Head of caudate nucleus (tissue), 42 donors: ENCODE data around the gene MB21D2.

ENCODE experiments used
- DNase-seq, 42 donors: peaks; one replicate each; pipeline versions ENCODE4 v3.0.0 to v3.0.0-alpha.2; 2020 to 2021; ENCODE audit warnings: mixed read lengths in 7 of 42
- intact Hi-C: fragments of 100-400 bp; cut with DNase I; formaldehyde crosslinking; loops from one replicate; pipeline ENCODE4 v1.15.0; 2022

MB21D2 gene

DNA sequence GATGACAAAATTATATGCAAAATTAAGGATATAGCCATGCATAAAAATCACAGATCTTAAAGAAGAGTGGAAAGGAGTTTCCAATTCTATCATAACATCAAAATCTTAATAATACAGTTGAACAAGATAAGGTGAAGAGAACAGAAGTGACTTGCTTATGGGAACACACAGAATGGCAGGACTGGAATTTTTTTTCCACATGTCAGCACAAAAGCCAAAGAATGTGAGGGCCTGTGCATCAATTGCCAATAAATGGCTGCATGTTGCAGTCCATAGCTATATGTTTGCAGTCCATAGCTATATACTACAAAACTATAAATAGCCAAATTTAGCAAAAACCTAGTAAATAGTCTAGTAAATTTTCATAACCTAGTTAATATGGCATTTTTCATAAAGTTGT, 10.4 kb upstream of the MB21D2 start:
- intact Hi-C loops = no loop called here
- DNase-seq = no peak

DNA sequence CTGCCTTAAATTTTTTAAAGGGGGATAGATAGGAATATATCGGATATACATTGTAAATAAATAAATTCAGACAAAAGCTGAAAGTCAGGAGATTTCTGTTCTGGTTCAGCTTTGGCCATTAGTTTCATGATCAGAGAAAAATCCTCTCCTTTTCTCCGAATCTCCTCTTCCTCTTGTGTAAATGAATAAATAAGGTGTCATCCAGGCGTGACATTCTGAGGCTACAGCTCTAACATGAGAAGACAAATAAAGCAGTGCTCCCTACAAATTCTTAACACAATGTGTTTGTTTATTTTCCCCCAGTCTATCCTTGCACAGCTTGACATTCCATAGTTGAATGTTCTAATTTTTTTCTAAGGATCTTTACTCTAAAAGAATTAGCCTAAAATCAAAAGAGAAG, 9.4 kb upstream of the MB21D2 start:
- no peak for DNase-seq
- intact Hi-C loops = no loop called here

DNA sequence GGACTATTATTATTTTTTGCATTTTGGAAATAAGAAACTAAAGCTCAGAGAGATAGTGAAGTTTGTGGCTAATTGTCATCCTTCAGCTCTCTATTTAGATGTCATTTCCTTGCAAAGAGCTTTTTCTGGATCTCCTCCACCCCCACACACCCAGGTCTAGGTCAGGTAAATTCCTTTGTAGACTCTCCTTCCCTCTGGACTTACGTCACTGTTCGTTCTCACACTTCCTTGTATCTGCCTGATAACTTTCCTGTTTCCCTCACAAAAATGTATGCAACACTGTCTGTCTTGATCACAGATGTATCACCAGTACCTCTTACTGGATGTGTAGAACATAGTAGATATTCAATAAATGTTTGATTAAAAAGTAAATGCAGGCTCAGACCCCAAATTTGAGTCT, 6.1 kb upstream of the MB21D2 start:
- intact Hi-C loops = no loop called here
- no peak for DNase-seq

DNA sequence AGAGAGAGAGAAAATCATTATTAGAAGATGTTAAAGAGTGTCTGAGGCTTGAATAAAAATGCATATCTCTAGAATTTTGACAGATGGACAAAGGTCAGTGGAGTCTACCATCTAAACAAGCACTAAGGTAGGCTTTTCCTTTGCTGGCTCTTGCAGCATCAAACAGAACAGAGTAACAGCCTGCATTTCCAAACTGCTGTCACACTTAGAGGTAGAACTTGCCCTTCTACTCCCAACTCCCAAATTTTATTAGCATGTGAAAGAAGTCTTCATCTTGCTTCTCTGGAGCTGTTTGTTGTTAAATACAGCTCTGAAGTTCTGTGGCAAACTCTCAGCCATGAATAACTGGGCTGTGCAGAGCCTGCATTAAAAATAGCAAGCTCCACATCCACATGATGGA, 4.1 kb upstream of the MB21D2 start:
- intact Hi-C loops = no loop called here
- no peak for DNase-seq

DNA sequence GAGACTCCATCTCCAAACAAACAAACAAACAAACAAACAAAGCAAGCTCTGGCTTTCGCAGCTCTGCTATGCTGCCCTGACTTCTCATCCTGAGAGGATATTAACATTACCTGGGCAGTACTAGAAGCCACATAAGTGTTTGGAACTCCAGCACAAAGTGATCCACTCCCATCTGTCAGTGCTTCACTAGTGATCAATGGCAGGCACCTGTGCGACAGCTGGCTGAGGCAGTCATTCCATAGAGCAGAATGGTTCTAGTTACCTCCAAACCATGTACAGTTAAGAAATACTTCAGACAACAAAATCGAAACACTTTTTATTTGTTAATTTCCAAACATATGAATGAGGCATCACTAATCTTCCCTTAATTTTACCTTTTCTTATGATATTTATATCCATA, 2.8 kb upstream of the MB21D2 start:
- no peak for DNase-seq
- intact Hi-C loops = no loop called here

DNA sequence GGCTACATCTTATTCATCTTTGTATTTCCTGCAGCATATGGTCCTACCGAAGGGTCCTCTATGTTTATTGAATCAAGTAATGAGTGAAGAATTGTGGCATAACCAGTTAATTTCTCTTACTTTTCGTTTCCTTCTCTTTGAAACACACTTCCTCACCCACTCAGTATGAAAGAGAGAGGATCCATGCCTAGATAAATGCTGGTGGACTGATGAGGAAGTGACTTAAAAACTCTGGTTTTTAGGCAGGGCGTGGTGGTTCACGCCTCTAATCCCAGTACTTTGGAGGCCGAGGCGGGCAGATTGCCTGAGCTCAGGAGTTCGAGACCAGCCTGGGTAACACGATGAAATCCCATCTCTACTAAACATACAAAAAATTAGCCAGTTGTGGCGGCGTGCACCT, 2.2 kb upstream of the MB21D2 start:
- intact Hi-C loops = loop anchor here (10.0 kb wide), 1 partner anchor 105 kb away; no protein-coding TSS in a partner anchor
- DNase-seq = no peak

DNA sequence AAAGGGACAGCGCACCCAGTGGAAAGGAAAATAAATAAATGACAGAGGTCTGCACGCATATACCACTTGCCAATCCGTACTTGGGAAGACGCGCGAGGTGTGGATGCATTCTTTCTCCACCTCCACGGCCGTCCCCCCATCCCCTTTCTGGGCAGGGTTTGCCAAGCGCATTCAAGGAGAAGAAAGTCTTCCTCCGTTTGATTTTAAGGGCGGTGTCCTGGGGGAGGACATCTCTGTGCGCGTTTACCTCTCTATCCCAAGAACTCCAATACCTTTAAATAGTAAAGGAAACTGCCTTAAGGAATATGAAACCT, 576 bp upstream of the MB21D2 start:
- DNase-seq = no peak

DNA sequence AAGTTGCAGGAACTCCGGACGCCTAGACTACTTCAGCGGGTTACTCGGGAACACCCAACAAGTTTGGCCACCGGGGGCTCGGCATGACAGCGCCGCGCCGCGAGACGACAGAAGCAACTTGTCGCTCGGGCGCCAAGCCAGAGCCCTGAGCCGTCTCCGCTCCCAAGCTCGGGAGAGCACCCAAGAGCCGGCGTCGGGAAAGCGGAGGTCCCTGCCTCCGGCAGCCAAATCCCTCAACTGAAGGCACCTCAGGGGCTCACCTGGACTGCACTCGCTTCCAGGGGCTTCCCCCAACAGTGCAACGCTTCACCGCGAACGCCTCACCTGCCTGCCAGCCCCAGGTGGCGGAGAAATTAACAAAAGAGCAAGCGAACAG, 640 bp downstream of the MB21D2 start:
- intact Hi-C loops = loop anchor here (10.0 kb wide), 1 partner anchor 102 kb away; no protein-coding TSS in a partner anchor
- peak; percentile 38 to 88 (median 72) for DNase-seq

More for the DNA sequence above, 576 bp upstream of the MB21D2 start:
- intact Hi-C loops = loop anchor here (10.0 kb wide), 1 partner anchor 103 kb away; no protein-coding TSS in a partner anchor

DNA sequence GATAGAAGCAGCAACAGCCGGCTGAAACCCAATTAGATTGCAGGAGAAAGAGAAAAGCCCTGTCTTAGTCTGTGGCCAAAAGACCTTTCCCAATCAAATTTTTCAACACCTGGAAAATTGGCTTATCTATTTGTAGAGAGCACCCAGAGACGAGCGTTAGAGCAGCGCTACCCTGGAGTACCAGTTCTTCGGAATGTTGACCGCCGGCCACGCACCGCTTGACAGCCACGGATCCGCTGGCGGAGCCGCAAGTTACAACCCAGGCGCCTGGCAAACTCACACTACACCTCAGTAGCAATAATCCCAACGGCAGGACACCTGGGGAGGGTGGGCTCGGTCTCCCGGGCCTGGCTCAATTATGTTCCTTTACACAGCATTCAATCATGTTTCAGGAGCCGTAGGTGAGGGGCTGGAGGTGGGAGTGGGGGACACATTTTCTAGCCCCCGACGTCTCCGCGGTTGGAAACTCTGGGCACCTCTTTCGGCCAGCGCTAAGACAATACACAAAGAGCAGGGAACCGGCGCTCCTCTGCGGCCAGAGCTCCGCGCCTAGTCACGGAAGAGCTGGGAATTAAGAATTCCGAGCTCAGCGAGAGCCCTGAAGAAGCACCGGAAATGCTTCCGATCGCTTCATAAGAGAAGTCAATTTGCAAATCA, 1.2 kb downstream of the MB21D2 start:
- DNase-seq = peak in 40 of 42 donors; percentile 10 to 66 (median 36)
- intact Hi-C loops = loop anchor here (10.0 kb wide), 1 partner anchor 102 kb away; no protein-coding TSS in a partner anchor

DNA sequence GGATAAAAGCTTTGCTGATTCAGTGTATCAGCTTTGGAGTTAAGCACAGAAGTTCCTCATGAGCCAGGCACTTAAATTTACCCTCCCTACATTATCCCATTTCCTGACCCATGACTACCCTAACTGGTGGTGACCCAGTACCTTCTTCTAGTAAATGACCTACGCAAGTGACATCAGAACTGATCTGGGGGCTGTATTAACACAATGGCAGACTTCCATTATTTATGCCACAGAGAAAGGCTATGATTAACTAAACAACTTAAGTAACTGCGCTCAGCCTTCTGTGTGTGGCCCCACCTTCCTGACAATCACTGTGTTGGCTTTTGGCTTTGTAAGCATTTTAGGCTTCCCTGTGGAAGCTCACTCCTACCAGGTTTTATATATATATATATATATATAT, 1.9 kb downstream of the MB21D2 start:
- intact Hi-C loops = loop anchor here (10.0 kb wide), 1 partner anchor 101 kb away; no protein-coding TSS in a partner anchor
- no peak for DNase-seq

DNA sequence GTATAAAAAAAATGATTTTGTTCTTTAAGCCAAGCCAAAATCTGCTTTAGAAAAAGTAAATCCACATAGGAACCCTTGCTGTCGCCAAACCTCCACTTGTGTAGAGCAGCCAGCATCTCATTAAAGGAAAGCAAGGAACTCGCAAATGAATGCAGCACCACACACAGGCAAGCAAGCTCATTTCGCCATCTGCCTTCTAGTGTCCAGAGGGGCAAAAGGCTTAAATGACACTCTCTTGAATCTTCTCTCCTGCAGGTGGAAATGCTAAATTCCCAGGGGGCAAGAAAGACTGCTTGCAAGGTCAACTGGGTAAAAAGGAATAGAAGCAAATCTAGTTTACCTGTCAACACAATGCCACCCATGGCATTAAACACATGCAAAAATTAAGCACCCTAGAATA, 2.4 kb downstream of the MB21D2 start:
- intact Hi-C loops = loop anchor here (10.0 kb wide), 1 partner anchor 101 kb away; no protein-coding TSS in a partner anchor
- DNase-seq = peak in 25 of 42 donors; percentile 13 to 68 (median 35)

DNA sequence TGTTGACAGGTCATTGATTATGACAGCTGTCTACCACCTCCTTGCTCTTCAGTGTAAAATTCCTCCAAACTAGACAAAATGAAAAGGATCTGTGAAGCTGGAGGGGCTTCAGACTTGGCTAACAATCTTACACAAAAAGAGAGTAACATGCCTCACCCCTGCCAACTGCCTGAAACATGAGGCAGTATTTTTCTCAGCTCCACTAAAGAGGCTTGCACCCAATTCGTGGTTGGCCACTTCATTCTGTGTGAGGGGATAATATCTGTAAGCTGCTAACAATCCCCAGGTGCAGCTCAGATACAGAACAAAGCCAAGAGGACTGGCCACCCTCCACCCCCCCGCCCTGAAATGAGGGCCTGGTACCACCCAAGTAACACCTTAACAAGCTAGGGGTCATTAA, 2.8 kb downstream of the MB21D2 start:
- intact Hi-C loops = loop anchor here (10.0 kb wide), 1 partner anchor 100 kb away; no protein-coding TSS in a partner anchor
- no peak for DNase-seq

DNA sequence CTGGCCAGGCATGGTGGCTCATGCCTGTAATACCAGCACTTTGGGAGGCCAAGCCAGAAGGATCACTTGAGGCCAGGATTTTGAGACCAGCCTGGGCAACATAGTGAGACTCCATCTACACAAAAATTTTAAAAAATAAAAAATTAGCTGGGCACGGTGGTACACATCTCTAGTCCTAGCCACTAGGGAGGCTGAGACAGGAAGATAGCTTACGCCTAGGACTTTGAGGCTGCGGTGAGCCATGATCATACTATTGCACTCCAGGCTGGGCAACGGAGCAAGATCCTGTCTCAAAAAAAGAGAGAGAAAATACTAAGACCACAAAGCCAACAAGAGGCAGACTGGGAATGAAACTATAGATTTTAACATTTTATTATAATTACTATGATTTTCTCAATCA, 4.1 kb downstream of the MB21D2 start:
- DNase-seq = no peak
- intact Hi-C loops = loop anchor here (10.0 kb wide), 1 partner anchor 99 kb away; no protein-coding TSS in a partner anchor

DNA sequence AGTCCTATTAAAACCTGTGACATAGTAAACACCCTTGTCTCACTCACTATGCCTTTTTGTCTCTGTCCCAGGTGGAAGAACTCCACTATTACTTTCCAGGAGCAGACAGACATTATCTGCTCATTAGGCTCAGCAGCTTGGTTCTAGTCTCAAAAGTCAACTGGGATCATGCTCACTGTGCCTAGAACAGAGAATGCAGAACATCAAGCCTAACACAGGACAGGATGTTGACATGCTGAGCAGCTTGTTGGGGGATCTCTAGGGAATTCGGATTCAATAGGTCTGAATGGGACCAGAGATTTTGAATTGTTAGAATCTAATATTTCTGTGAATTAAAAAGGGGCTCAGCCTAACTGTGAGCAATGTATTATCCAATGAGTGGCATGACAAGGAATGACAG, 6.4 kb downstream of the MB21D2 start:
- DNase-seq = no peak
- intact Hi-C loops = loop anchor here (10.0 kb wide), 1 partner anchor 96 kb away; no protein-coding TSS in a partner anchor

DNA sequence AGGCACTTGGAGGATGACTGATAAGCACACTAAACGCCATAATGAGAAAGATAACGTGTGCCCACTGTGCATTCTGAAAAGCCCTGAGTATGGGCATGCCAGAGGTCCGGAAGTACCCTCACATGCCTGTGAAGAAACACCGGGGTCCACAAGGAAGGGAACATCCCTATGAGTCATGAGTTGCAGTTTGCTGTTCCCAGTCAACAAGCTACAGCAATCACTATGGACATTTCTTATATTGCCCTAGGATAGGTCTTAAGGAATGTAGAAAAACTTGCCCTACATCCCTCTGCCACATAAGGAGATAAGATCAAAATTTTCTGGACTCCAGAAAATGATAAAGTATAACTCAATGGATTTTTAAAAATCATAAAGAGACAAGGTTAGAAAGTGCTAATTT, 9.9 kb downstream of the MB21D2 start:
- intact Hi-C loops = no loop called here
- DNase-seq = no peak

DNA sequence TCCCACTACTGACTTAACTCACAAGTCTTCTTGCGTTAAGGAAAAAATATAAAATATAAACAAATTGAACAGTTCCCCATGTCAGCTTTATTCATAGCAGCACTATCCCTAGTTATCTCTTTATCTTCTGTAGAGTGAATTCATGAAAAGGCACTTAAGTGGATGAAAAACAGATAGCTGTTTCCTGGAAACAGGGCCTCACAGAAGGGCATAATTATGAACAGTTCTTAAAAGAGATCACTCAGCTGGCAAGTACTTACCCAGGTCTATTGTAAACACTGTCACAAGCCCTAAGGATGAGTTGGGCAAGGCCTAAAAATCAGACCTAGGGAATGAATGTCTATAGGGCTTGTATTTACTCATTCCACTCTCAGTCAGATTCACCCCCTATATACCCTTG, 10.7 kb downstream of the MB21D2 start:
- intact Hi-C loops = no loop called here
- DNase-seq = no peak

DNA sequence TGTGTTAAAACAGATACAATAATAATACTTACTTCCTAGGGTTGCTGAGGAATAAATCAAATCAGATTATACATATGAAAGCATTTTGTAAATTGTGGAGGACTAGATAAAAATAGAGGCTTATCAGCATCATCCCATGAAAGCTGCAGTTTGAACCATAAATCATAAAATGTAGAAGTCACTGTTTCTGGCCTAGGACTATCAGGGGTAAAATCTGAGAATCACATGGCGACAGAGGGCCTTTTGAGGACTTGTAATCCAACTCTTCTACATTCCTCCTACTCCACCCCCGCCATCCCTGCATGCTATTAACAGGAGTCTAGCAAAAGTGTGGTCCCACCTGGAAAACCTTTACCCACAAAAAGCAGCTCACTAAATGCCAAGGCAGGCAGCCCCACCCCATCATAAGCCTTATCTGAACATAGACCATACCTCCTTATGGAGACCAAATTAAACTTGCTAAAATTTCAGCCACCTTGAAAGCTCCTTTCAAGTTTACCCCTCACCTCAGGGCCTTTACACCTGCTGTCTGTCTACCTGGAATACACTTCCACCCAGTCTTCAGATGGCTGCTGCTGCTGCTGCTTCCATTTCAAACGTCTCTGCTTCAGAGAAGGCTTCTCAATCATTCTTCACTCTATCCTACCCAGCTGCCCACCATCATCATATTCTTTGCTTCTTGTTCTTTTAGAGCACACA, 11.5 kb downstream of the MB21D2 start:
- intact Hi-C loops = no loop called here
- no peak for DNase-seq

DNA sequence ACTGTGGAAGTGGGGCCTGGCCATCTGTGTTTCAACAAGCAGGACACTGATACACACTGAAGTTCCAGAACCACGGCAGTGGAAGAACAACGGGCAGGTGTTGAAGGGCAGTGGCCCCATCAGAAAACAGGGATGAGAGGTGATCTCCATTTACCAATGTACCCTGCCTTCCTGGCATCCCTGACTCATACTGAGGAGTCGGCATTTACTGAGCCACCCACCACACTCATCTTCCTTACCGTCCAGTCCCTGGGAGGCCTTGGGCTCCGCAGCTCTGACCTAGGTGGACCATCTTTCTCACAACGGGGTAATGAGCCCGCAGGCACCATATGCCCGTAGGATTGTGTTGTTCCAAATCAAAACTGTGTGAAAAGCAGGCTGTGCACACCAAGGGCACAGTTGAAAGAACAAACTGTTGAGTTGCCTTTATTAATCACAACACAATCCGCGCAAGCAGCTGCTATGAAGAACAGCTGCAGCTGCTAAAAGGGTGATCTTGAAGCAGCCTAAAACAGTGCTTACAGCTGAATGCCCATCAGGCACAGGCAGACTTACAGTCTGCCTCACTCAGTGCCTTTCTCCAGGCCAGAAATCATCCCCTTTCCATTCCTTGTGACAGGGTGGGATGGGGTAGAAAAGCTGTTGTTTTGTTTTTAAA, 12.9 kb downstream of the MB21D2 start:
- no peak for DNase-seq
- intact Hi-C loops = no loop called here

DNA sequence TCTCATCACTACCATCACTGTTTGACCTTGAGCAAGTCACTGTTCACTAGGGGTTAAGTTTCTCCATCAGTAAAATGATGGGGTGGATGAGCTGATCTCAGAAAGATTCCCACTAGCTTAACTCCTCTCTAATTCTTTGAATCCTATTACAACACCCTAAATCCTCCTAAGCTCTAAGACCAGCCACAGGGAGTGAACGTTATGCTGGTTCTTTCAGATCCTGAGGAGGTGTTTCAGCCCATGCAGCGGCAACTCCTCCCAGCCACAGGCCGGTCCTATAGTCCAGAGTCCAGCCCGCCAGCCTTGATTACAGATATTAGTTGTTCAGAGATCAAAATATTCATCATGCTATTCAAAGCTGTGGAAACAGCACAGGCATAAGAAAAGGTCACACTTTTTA, 15.1 kb downstream of the MB21D2 start:
- intact Hi-C loops = no loop called here
- DNase-seq = no peak

DNA sequence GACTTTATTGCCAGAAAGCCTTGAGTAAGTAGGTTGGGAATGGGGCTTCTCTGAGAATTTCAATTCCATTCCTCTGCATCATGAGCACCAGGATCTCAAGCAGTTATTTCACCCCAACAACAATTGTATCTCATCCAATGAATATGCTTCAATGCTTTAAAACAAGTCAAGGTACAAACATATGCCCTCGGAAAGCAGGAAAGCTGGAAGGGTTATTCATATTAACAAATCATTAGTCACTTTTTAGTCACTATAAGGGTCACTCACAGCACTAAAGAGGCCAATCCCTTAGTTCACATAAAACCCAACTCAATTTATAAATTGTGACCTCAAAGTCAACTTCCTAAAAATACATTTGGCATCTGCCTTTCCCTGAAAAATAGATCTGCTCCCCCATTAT, 16.2 kb downstream of the MB21D2 start:
- intact Hi-C loops = no loop called here
- DNase-seq = no peak
